H1 (cell line): ENCODE measurements around the gene TTC5. TPM values are rescaled to one million over a fixed set of nuclear protein-coding genes. Genes with fewer than 3 reads are reported as not detected.
A peak's percentile ranks its signal among the peaks of the same experiment; 100 is the strongest.

Experiments
- ATF2 ChIP-seq: IDR thresholded peaks from 2 replicates; pipeline ENCODE4 v1.6.1; 2012; ENCODE audit warnings: low read length, inconsistent platforms
- BRCA1 ChIP-seq: IDR thresholded peaks from 2 replicates; pipeline ENCODE4 v1.6.1; 2012; ENCODE audit warnings: low read depth, low read length, improper control_type of control experiment
- CTBP2 ChIP-seq: IDR thresholded peaks from 2 replicates; pipeline ENCODE4 v1.7.0; 2011; ENCODE audit warnings: borderline replicate concordance, mild to moderate bottlenecking, moderate library complexity, mixed read lengths, low read length; ENCODE audit not compliant: insufficient read depth, insufficient read length
- CTCF ChIP-seq, 3 experiments: IDR thresholded peaks; 1 replicate in 2 of 3; 2 replicates in 1 of 3; pipeline versions ENCODE4 v1.5.1 to v1.6.1; 2011; ENCODE audit warnings: low read length in 3 of 3, mild to moderate bottlenecking in 3 of 3, inconsistent platforms in 2 of 3, low read depth in 1 of 3, moderate library complexity in 1 of 3; ENCODE audit not compliant: insufficient read depth in 1 of 3; ENCODE audit errors: control extremely low read depth in 1 of 3
- EGR1 ChIP-seq: IDR thresholded peaks from 2 replicates; pipeline ENCODE4 v1.6.1; 2011; ENCODE audit warnings: low read depth, low read length, borderline replicate concordance
- GTF2F1 ChIP-seq: IDR thresholded peaks from 2 replicates; pipeline ENCODE4 v1.6.1; 2012; ENCODE audit warnings: low read depth, low read length, improper control_type of control experiment, borderline replicate concordance
- HDAC6 ChIP-seq: IDR thresholded peaks from one replicate; pipeline ENCODE4 v1.7.1; 2012; ENCODE audit warnings: low read depth, mild to moderate bottlenecking, inconsistent platforms, low read length, moderate library complexity
- JUN ChIP-seq: IDR thresholded peaks from 2 replicates; pipeline ENCODE4 v1.6.1; 2011; ENCODE audit warnings: low read depth, mild to moderate bottlenecking, improper control_type of control experiment, low read length
- JUND ChIP-seq: IDR thresholded peaks from 2 replicates; pipeline ENCODE4 v1.6.1; 2011; ENCODE audit warnings: mild to moderate bottlenecking, improper control_type of control experiment, low read length
- MAX ChIP-seq: IDR thresholded peaks from 2 replicates; pipeline ENCODE4 v1.6.1; 2012; ENCODE audit warnings: inconsistent platforms
- NANOG ChIP-seq: IDR thresholded peaks from 2 replicates; pipeline ENCODE4 v1.6.1; 2011; ENCODE audit warnings: low read length, low read depth, mild to moderate bottlenecking, inconsistent platforms; ENCODE audit not compliant: insufficient read depth, poor library complexity, severe bottlenecking
- POLR2A ChIP-seq, 2 experiments: IDR thresholded peaks; 1 replicate in 1 of 2; 2 replicates in 1 of 2; pipeline ENCODE4 v1.6.1; 2011; ENCODE audit warnings: low read depth in 2 of 2, low read length in 2 of 2, mild to moderate bottlenecking in 2 of 2; ENCODE audit errors: control extremely low read depth in 1 of 2
- RAD21 ChIP-seq, 2 experiments: IDR thresholded peaks in 1 of 2; conservative IDR thresholded peaks in 1 of 2; 2 replicates each; pipeline ENCODE4 v1.6.1; 2011; ENCODE audit warnings: low read depth in 2 of 2, low read length in 2 of 2, improper control_type of control experiment in 1 of 2, inconsistent platforms in 1 of 2, mild to moderate bottlenecking in 1 of 2, moderate library complexity in 1 of 2
- RBBP5 ChIP-seq: IDR thresholded peaks from 2 replicates; pipeline ENCODE4 v1.7.1; 2012; ENCODE audit warnings: low read depth, mild to moderate bottlenecking, inconsistent platforms, low read length, moderate library complexity, borderline replicate concordance
- SRF ChIP-seq: IDR thresholded peaks from 2 replicates; pipeline ENCODE4 v1.6.1; 2011; ENCODE audit warnings: mild to moderate bottlenecking, low read depth, low read length, moderate library complexity
- SUZ12 ChIP-seq: fragments of 200-600 bp; sonication (generic); IDR thresholded peaks from 2 replicates; pipeline ENCODE4 v1.6.1; 2012; ENCODE audit warnings: mild to moderate bottlenecking, inconsistent platforms, low read length, moderate library complexity, mixed read lengths
- TAF1 ChIP-seq: IDR thresholded peaks from 2 replicates; pipeline ENCODE4 v1.6.1; 2011; ENCODE audit warnings: mild to moderate bottlenecking, low read depth, low read length
- TAF7 ChIP-seq: optimal IDR thresholded peaks from 2 replicates; pipeline ENCODE3; 2011; ENCODE audit warnings: low read depth, mild to moderate bottlenecking, inconsistent platforms, low read length, moderate library complexity, borderline replicate concordance
- polyA plus RNA-seq, 7 experiments: library from polyadenylated mRNA; depleted of rRNA in 3 of 7; stranded (reverse) in 5 of 7; unstranded in 2 of 7; fragments of >200 nt in 5 of 7; fragments of 200-250 nt in 2 of 7; gene quantifications; 1 replicate in 5 of 7; 2 replicates in 1 of 7; 4 replicates in 1 of 7; pipeline versions ENCODE4 v1.2.1 to v1.2.3, GENCODE V29; 2011 to 2013; ENCODE audit warnings: missing spikeins in 2 of 7, mixed read lengths in 2 of 7
- total RNA-seq: library from RNA; stranded (reverse); fragmentation: NEBNext Ultra II Directional; extraction: Animal tissue kit (Norgen Biotek cat#: 25700); gene quantifications from 2 replicates; pipeline ENCODE4 v1.2.1, GENCODE V29; 2021

Gene TTC5
- total and polyA plus RNA-seq, 2 of the 8 experiments (the other 6 are each of a cell fraction or from before 2014, with no cell fraction given) = 9.1 to 18.0 TPM

GRCh38 chr14:20343092-20343861 lies 37.5 kb upstream of the TTC5 start, which contains the start of gene PARP2 (continued):
- TF ChIP-seq ATF2 (0 out of 2 replicates have a peak, but pooled peaks have one; percentile 59), CTCF (IDR thresholded peaks at IDR 0.05; ENCODE audit: control extremely low read depth in 1 of 3, insufficient read depth in 1 of 3, low read depth in 1 of 3, low read length in 3 of 3) (no peak), POLR2A (IDR thresholded peaks at IDR 0.05; ENCODE audit: control extremely low read depth in 1 of 2, low read depth in 2 of 2, low read length in 2 of 2) (peak; percentile 97 to 100), HDAC6 (no peak), GTF2F1 (peak; percentile 98), NANOG (no peak), SRF (peak; percentile 46; the same call in 1 of the 2 replicates), EGR1 (0 out of 2 replicates have a peak, but pooled peaks have one; percentile 46), JUND (peak; percentile 97), TAF7 (peak; percentile 100), CTBP2 (peak; percentile 42), SUZ12 (no peak), JUN (peak; percentile 72; the same call in 1 of the 2 replicates), MAX (peak; percentile 74), BRCA1 (peak; percentile 82), RAD21 (IDR thresholded peaks at IDR 0.05 in 1 of 2, conservative IDR thresholded peaks at IDR 0.05 in 1 of 2; ENCODE audit: low read depth in 2 of 2, low read length in 2 of 2) (0 out of 4 replicates have a peak, but pooled peaks of 1 of the 2 experiments have one; percentile 0), RBBP5 (0 out of 2 replicates have a peak, but pooled peaks have one; percentile 50), TAF1 (peak; percentile 90)
